ENCODE results near the gene PYDC1.
"Not testable (repeated sequence)": the region's sequence is repeated elsewhere in the genome, so short reads cannot be mapped to it uniquely, and the experiment has no call there.

Gene PYDC1

DNA sequence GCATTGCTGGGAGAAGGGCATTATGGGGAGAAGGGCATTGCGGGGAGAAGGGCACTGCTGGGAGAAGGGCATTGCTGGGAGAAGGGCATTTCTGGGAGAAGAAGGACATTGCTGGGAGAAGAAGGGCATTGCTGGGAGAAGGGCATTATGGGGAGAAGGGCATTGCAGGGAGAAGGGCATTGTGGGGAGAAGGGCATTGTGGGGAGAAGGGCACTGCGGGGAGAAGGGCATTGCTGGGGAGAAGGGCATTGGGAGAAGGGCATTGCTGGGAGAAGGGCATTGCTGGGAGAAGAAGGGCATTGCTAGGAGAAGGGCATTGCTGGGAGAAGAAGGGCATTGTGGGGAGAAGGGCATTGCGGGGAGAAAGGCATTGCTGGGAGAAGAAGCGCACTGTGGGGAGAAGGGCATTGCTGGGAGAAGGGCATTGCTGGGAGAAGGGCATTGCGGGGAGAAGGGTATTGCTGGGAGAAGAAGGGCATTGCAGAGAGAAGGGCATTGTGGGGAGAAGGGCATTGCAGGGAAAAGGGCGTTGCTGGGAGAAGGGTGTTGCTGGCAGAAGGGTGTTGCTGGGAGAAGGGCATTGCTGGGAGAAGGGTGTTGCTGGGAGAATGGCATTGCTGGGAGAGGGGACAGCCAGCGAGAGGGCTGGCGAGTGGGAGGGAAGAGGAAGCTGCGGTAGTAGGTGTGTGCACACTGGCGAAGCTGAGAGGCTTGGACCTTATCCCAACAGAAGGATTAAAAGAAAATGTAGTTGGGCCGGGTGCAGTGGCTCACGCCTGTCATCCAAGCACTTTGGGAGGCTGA, 4.6 kb upstream of the PYDC1 start:
- FAIRE-seq = no peak

DNA sequence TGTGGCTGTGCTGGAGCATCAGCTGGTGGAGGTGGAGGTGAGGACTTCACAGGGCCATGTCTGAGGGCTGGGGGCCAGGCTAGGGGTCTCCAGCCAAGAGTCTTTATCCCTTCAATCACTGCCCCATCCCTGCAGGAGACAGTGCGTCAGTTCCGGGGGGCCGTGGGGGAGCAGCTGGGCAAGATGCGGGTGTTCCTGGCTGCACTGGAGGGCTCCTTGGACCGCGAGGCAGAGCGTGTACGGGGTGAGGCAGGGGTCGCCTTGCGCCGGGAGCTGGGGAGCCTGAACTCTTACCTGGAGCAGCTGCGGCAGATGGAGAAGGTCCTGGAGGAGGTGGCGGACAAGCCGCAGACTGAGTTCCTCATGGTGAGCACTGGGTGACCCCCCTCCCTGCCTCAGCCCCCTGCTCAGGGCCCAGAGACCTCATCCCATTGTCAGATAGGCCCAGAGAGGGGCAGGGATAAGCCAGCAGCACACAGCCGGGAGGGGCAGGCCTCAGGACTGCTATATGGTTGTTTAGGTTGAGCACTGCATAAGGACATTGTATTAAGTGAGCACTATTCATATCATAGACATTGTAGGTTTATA, 2.3 kb upstream of the PYDC1 start:
- no peak for FAIRE-seq

DNA sequence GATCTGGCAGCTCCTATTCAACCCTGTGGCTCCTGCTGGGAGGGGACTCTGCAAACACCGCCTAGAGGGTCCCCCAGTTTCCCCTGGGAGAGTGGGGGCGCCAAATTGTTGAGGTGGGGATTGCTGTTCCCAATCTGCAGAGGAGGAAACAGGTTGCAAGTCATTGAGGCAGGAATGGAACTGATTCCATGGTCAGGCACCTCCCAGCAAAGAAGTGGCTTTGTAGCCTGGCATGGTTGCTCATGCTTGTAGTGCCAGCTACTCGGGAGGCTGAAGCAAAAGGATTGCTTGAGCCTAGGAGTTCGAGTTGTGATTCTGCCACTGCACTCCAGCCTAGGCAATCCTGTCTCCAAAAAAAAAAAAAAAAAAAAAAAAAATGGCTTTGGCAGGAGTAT, 198 bp upstream of the PYDC1 start:
- FAIRE-seq = no peak

DNA sequence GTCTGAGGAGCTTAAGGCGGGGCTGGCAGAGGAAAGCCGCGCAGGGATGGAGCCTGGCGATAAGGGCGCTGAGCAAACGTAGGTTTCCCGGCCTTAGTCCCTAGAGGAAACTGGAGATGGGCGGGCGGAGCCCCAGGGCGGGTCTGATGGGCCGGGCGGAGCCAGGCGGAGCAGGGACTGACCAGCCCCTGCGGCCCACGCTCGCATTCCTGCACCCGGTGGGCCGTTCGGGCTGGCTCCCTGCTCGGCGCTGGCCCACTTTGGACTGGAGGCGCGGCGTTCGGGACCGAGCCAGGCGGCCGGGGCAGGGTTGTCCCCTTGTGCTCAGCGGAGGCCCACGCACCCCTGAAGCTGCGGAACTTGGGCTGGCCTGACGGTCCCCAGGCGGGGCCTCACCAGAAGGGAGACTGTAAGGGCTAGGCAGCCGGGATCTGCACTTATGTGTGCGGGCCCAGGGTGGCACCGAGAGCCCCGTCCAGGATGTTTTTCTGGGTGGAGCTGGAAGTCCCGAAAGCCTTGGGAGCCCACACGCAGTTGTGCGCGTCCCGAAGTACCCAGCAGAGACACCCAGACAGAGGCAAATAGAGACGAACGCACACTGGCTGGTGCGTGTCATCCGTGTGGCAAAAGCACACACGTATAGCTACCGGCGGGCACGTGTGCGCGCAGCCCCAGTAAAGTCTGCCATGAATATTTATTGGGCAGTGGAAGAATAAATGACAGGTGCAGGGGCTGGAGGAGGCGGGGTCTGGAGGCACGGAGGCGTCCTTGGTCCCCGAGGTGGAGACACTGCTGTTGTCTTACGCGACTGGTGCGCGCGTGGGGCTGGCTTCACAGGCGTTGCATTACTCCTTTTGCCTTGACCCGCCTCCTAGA, 1.4 kb downstream of the PYDC1 start:
- no peak for FAIRE-seq

DNA sequence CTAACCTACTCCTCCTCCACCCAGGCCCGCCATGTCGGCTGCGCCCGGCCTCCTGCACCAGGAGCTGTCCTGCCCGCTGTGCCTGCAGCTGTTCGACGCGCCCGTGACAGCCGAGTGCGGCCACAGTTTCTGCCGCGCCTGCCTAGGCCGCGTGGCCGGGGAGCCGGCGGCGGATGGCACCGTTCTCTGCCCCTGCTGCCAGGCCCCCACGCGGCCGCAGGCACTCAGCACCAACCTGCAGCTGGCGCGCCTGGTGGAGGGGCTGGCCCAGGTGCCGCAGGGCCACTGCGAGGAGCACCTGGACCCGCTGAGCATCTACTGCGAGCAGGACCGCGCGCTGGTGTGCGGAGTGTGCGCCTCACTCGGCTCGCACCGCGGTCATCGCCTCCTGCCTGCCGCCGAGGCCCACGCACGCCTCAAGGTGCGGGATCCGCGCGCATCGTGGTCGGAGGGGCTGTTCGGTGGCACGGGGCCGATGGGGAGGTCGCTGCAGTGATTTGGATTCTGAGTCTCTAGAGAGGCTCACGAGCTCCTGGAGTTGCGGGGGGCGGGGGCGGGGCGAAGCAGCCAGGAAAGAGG, 2.1 kb downstream of the PYDC1 start:
- no peak for FAIRE-seq

DNA sequence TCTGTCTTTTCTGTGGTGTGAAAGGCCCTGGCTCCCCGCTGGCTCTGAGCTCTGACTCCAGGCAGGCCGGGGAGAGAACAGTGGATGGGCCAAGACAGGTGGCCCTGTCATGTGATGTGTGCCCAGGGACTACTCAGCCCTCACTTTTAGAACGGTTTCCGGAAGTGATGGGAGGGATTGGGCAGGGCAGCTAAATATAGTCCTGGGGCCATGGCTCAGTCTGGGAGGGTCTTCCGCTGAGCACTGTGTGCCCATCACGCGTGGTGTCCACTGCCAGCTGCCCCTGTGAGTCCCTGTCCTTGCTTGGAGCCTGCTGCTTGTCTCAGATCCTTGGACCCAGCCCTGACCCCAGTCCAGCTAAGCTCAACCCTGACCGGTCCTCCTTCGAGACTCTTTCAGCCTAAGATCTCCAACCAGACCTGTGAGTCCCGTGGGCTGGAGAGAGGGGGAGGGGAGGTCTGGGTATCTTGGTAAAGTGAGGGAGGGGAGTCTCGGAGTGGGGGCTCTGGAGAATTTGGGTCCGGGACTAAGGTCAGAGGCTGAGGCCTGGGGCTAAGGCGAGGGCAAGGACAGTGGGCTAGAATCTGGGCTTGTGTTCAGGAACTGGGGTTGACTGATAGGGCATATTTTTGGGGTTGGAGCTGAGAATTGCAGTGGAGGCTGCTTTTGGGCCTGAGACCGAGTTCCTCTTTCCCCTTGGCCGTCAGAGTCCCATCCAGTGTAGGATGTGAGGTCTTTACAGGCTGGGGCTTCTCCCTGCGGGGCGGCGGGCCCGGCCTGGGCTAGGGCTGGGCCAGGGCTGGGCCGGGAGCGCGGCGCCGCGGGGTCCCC, 2.8 kb downstream of the PYDC1 start, which contains the start of gene TRIM72:
Gene TRIM72, plus strand, starts transcription at position 243 of the 831 bp plus-strand sequence. CDS start 620 bp downstream, outside the sequence.
- FAIRE-seq = no peak

DNA sequence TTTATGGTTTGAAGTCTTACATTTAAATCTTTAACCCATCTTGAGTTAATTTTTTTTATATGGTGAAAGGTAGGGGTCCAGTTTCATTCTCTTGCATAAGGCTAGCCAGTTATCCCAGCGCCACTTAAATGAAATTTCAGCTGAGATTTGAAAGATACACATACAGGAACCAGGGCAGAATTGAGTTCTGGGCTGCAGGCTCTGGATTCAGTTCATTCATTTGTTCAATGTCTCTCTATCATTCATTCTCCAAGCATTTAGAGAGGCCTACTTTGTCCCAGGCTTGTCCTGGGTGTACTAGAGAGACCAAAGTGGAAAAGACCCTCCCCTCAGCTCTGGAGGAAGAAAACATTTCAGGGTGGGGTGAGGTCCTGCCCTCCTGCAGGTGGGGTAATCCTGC, 3.6 kb downstream of the PYDC1 start:
- FAIRE-seq = no peak

DNA sequence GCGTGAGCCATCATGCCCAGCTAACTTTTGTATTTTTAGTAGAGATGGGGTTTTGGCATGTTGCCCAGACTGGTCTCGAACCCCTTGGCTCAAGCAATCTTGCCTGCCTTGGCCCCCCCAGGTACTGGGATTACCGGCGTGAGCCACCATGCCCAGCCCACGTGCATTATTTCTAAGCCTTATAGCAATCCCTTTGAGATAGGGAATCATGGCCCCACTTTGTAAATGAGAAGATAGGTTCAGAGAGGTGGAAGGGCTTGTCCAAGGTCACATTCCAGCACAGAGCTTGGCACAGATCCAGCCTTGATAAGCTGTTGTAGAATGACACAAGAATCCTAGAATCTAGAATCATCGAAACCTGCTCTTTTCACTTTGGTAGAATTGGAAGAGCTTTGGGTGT, 10.2 kb downstream of the PYDC1 start:
- FAIRE-seq = no peak

DNA sequence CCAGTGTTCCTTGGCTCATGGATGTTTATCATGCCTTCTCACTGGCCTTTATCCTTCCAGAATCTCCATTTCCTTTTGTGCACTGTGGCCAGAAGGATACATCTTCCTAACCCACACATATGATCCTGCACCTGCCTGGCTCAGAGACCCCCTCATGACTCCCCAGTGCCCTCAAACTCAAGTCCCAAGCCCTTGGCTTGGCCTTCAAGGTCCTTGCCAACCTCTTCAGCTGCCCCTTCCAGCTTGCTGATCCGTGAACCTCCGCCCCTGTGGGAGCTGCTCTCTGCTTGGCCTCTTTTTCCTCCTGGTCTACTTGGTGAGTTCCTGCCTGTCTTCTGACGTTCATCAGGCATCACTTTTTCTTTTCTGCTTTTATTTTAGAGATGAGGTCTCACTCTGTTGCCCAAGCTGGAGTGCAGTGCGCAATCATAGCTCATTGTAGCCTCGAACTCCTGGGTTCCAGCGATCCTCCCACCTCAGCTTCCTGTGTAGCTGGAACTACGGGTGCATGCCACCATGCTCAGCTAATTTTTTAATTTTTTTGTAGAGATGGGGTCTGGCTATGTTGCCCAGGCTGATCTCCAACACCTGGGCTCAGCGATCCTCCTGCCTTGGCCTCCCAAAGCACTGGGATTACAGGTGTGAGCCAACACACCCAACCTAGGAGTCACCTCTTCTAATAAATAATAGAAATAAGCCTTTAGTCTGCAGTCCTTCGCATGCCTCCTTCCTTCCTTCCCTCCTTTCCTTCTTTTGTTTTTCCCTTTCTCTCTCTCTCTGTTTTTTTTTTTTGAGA, 11.9 kb downstream of the PYDC1 start:
- no peak for FAIRE-seq

DNA sequence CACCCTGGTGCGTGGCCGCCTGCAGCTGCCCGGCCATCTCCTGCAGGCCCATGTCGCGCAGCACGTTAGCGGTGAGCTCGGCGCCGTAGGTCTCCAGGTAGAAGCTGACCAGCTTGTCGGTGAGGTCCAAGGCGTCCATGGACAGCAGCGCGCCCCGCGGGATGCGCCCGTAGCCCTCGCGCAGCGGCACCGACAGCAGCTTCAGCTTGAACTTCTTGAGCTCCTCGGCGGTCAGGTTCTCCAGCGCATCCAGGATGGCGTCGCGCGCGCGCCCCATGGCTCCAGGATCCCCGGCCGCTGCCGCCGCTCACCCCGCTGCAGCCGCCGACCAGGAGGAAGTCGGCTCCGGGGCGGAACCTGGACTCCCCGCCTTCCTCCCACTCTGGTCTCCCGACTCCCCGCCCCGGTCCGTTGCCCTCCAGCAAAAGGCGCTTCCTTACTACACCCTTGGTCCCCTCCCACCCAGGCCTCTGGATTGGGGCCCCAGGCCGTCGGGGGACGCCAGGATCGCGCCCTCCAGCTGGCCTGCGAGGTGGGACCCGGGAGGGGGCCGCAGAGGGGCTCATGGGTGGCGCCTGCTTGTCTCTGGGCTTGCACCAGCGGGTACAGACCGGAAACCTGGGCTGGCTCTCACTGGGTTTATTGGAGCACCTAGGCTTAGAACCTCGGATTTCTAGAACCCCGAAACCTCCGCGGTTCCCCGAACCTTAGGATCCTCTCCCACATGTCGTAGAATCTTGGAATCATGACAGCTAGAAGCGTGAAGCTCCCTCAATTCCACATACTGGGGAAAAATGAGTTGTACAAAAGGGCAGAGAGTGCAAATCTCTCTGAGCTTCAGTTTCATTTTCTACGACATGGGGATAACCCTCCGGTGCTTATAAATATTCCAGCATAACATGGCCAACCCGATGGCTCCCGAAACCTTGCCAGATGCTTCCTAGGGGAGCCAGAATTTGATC, 14.2 kb downstream of the PYDC1 start, which contains the start of gene PYCARD:
Gene PYCARD, minus strand, starts transcription at position 347 of the 962 bp plus-strand sequence. Its CDS starts 70 bp downstream, at position 277.
- FAIRE-seq = no peak

DNA sequence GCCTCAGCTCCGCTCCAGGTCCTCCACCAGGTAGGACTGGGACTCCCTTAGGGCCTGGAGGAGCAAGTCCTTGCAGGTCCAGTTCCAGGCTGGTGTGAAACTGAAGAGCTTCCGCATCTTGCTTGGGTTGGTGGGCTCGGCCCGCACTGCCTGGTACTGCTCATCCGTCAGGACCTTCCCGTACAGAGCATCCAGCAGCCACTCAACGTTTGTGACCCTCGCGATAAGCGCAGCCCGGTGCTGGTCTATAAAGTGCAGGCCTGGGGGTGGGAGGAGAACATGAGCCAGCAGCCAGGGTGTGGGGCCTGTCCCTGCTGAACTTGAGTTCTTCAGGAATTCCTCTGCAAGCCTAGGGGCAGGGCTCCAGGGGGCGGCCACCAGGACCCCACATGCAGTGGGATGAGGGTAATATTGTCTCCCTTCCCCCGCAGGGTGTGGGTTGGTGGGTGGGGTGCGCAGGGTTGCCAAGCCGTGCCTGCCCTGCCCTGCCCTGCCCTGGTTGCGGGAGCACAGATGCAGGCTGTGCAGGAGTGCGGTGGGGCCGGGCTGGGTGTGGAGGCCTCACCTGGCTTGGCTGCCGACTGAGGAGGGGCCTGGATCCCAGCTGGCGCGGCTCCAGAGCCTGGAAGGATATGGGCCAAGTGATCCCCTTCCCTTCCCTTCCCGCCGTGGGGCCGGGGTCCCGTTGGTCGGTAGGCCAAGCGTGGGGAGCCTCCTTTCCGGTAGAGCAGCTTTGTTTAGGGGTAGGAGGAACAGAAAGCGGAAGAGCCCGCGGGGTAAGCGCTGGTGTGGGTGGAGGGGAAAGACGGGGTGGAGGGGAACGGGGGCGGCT, 15.1 kb downstream of the PYDC1 start:
- no peak for FAIRE-seq

DNA sequence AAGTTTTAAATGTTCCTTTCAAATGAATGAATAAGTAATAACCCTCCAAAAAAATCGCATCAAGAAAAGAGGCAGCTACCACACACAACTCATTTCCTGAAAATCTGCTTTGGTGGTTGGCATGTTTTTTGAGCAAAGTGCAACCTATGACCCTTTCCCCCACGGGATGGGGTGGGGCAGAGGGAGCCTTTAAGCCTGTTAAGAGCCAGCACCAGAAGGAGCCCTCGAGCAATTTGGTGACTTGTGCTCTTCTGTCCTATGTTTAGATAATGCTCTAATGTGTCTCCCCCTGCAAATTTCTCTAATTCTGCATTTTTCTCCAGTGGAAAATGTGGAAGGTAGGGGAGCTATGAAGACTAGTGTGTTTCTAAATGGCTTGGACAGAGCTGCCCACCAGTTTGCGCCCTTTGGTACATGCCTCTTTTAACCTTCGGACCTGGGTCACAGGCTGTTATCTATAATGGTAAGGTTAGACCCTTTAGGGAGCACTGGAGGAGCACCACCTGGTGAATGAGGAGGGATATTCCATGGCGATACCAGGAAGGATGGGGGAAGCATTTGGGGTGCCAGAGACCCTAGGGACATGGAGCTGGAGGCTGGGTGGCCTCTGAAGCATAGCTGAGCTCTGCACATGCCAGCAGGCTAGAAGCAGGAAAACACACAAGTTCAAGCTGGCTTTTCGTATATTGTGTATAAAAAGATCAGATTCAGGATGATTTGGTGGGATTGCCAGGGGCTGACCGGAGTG, 15.9 kb downstream of the PYDC1 start:
- no peak for FAIRE-seq

DNA sequence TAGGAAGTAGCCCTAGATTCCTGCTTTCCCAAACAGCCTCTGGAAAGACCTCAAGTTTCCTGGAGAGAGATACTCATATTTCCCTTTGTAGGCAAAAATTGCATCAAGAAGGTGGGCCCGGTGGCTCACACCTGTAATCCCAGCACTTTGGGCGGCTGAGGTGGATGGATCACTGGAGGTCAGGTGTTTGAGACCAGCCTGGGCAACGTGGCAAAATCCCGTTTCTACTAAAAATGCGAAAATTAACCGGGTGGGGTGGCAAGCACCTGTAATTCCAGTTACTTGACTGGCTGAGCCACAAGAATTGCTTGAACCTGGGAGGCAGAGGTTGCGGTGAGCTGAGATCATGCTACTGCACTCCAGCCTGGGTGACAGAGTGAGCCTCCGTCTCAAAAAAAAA, 16.8 kb downstream of the PYDC1 start:
- FAIRE-seq = not testable (repeated sequence)

DNA sequence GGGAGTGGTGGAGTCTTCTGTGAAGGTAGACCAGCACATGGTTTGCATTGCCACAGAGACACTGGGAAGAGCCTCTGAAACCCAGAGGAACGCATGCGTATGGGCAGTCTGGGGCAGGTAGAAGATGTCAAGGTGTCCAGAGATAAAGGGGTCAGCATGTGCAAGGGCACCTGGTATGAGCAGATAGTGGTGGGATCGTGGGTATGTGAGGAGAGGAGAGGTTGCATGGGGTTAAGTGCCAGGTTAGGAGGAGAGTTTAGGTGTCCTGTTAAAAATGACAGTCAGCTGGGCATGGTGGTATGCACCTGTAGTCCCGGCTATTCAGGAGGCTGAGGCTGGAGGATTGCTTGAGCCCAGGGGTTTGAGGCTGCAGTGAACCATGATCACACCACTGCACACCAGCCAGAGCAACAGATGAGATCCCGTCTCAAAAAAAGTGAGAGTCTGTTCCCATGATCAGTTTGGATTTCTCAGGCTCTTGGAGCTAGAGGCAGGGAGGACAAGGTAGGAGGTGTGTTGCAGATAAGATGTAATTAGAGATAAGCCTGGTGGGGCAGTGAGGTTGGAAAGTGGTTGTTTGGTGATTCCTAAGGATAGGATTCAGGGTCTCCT, 17.4 kb downstream of the PYDC1 start:
- no peak for FAIRE-seq

DNA sequence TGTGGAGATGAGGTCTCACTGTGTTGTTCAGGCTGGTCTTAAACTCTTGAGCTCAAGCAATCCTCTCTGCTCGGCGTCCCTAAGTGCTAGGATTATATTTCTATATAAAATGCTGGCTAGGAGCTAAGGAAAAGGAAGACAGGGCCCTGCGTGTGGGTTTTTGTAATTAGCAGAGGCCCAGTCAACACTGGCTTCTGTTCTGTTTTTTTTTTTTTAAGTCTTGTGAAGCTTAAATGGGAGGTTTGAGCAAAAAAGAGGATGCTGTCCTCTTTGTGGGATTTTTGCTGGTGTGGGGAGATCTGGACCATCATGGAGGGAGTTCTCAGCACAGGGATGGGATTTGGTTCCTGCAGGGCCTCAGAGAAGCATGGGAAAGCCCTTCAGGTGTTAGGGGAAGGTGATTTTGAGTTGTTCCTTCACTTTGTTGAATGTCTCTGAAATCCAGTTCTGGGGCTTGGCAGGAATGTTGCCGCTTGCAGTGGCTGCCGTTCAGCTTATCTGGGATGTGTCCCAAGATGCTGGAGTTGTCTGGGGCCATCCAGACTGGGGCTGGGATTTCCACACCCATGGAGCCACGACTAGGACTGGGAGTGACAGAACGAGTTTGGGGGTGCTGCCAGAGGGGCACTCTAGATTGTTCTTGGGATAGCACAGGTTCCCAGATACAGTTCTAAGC, 18.6 kb downstream of the PYDC1 start:
- no peak for FAIRE-seq

DNA sequence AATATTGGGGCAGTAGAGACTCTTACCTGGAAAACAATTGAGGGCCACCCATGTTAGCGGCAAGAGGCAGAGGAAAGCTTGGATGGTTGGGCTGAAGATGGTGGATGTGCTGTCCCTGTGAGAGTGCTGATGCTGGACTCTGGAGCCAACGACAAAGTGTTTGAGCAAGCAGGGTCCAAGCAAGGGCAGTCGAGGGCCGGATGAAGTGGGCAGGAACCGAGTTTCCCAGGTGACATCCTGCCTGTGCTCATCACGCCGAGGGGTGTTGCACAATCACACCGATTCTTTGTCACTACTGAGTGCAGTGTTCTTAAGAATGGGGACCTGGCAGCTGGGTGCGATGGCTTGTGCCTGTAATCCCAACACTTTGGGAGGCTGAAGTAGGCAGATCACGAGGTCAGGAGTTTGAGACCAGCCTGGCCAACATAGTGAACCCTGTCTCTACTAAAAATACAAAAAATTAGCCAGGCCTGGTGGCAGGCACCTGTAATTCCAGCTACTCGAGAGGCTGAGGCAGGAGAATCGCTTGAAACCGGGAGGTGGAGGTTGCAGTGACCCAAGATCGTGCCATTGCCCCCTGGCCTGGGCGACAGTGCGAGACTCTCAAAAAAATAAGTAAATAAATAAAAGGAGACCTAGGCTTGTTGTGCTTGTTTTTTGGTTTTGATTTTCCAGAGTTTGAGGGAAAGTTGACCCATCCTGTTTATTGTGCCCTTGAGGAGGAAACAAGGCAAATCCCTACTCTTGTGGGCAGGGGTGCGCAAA, 20.4 kb downstream of the PYDC1 start:
- no peak for FAIRE-seq

All from colon (tissue), 2 donors.